Stimulated activated effector memory CD8-positive, alpha-beta T cell treated with anti-CD3 and anti-CD28 coated beads, Interleukin-12 subunit alpha, Interleukin-12 subunit beta, amount 100 ng/mL, for 72 hours (primary cell): ENCODE results near the gene HMCN2.

ENCODE experiments used
- ATAC-seq: fragments of 150-1000 bp; cut with Tn5 transposase; 2 replicates; pipeline ENCODE4 v1.10.0; 2021
- DNase-seq, 2 donors: peaks; one replicate each; pipeline ENCODE4 v3.0.0; 2021 to 2022; ENCODE audit warnings: low spot score in 2 of 2
- H3K27ac Mint-ChIP-seq: one replicate; pipeline ENCODE4 v1.8.0; 2022; ENCODE audit warnings: mild to moderate bottlenecking, mixed read lengths
- H3K36me3 Mint-ChIP-seq: one replicate; pipeline ENCODE4 v1.8.0; 2022; ENCODE audit warnings: mild to moderate bottlenecking, mixed read lengths
- H3K4me1 Mint-ChIP-seq: one replicate; pipeline ENCODE4 v1.8.0; 2022; ENCODE audit warnings: mixed read lengths
- H3K4me3 Mint-ChIP-seq: one replicate; pipeline ENCODE4 v1.8.0; 2022; ENCODE audit warnings: mild to moderate bottlenecking, mixed read lengths
- H3K9me3 Mint-ChIP-seq: one replicate; pipeline ENCODE4 v1.8.0; 2022; ENCODE audit warnings: mixed read lengths

Gene HMCN2

GRCh38 chr9:130316430-130316829 is 50.9 kb downstream of the HMCN2 start:
- no peaks in the 10 kb centered on the region for H3K9me3 Mint-ChIP-seq
- ATAC-seq (no peak), DNase-seq (no peak)
- no peak overlapping the region for H3K4me3 Mint-ChIP-seq
- no peak overlapping the region for H3K27ac Mint-ChIP-seq
- H3K36me3 Mint-ChIP-seq, result no peaks in the 10 kb centered on the region
- H3K4me1 Mint-ChIP-seq, result peaks cover 7% of the 10 kb centered on the region

GRCh38 chr9:130319300-130319699 is 53.7 kb downstream of the HMCN2 start:
- DNase-seq, result no peak
- H3K36me3 Mint-ChIP-seq, result no peaks in the 10 kb centered on the region
- ATAC-seq, result no peak
- H3K4me3 Mint-ChIP-seq, result no peak overlapping the region
- H3K9me3 Mint-ChIP-seq, result no peaks in the 10 kb centered on the region
- H3K4me1 Mint-ChIP-seq, result peaks cover 7% of the 10 kb centered on the region
- no peak overlapping the region for H3K27ac Mint-ChIP-seq

GRCh38 chr9:130319944-130320712 is 54.6 kb downstream of the HMCN2 start:
- no peak overlapping the region for H3K4me3 Mint-ChIP-seq
- no peak for DNase-seq
- no peak overlapping the region for H3K27ac Mint-ChIP-seq
- no peak for ATAC-seq
- no peaks in the 10 kb centered on the region for H3K36me3 Mint-ChIP-seq
- peaks cover 7% of the 10 kb centered on the region for H3K4me1 Mint-ChIP-seq
- no peaks in the 10 kb centered on the region for H3K9me3 Mint-ChIP-seq

- Mint-ChIP-seq H3K4me3 (no peak overlapping the region), H3K36me3 (no peaks in the 10 kb centered on the region), H3K4me1 (peaks cover 3% of the 10 kb centered on the region), H3K9me3 (no peaks in the 10 kb centered on the region), H3K27ac (no peak overlapping the region)
- DNase-seq (no peak), ATAC-seq (no peak)
Measured at GRCh38 chr9:130320723-130321481, 55.3 kb downstream of the HMCN2 start.

- H3K27ac Mint-ChIP-seq, result no peak overlapping the region
Measured at GRCh38 chr9:130321539-130321938, 56.0 kb downstream of the HMCN2 start.

GRCh38 chr9:130323051-130323745 is 57.6 kb downstream of the HMCN2 start:
- no peak overlapping the region for H3K4me3 Mint-ChIP-seq
- ATAC-seq, result no peak
- no peaks in the 10 kb centered on the region for H3K9me3 Mint-ChIP-seq
- no peaks in the 10 kb centered on the region for H3K36me3 Mint-ChIP-seq
- DNase-seq, result no peak
- no peak overlapping the region for H3K27ac Mint-ChIP-seq
- H3K4me1 Mint-ChIP-seq, result no peaks in the 10 kb centered on the region

More at GRCh38 chr9:130321539-130321938, 56.0 kb downstream of the HMCN2 start:
- ATAC-seq (no peak), DNase-seq (no peak)
- no peak overlapping the region for H3K4me3 Mint-ChIP-seq
- H3K4me1 Mint-ChIP-seq, result no peaks in the 10 kb centered on the region
- no peaks in the 10 kb centered on the region for H3K36me3 Mint-ChIP-seq
- H3K9me3 Mint-ChIP-seq, result no peaks in the 10 kb centered on the region

- no peaks in the 10 kb centered on the region for H3K9me3 Mint-ChIP-seq
- no peak for ATAC-seq
- no peaks in the 10 kb centered on the region for H3K4me1 Mint-ChIP-seq
- no peak overlapping the region for H3K4me3 Mint-ChIP-seq
- H3K27ac Mint-ChIP-seq, result no peak overlapping the region
- H3K36me3 Mint-ChIP-seq, result no peaks in the 10 kb centered on the region
- no peak for DNase-seq
Measured at GRCh38 chr9:130325921-130326320, 60.4 kb downstream of the HMCN2 start.

GRCh38 chr9:130327070-130327780 is 61.7 kb downstream of the HMCN2 start:
- ATAC-seq, result peak; percentile 50
- Mint-ChIP-seq H3K27ac (no peak overlapping the region), H3K9me3 (no peaks in the 10 kb centered on the region), H3K36me3 (no peaks in the 10 kb centered on the region), H3K4me1 (no peaks in the 10 kb centered on the region), H3K4me3 (no peak overlapping the region)
- DNase-seq, result no peak

GRCh38 chr9:130327781-130328348 is 62.3 kb downstream of the HMCN2 start:
- no peaks in the 10 kb centered on the region for H3K36me3 Mint-ChIP-seq
- no peak overlapping the region for H3K27ac Mint-ChIP-seq
- no peak for DNase-seq
- no peaks in the 10 kb centered on the region for H3K4me1 Mint-ChIP-seq
- no peak for ATAC-seq
- H3K9me3 Mint-ChIP-seq, result no peaks in the 10 kb centered on the region
- H3K4me3 Mint-ChIP-seq, result no peak overlapping the region

- DNase-seq, result no peak
- H3K4me3 Mint-ChIP-seq, result no peak overlapping the region
- H3K27ac Mint-ChIP-seq, result no peak overlapping the region
- no peaks in the 10 kb centered on the region for H3K9me3 Mint-ChIP-seq
- no peaks in the 10 kb centered on the region for H3K4me1 Mint-ChIP-seq
- no peak for ATAC-seq
- H3K36me3 Mint-ChIP-seq, result no peaks in the 10 kb centered on the region
Measured at GRCh38 chr9:130328349-130328801, 62.8 kb downstream of the HMCN2 start.

GRCh38 chr9:130329061-130329460 is 63.5 kb downstream of the HMCN2 start:
- ATAC-seq (no peak), DNase-seq (no peak)
- Mint-ChIP-seq H3K27ac (no peak overlapping the region), H3K4me1 (no peaks in the 10 kb centered on the region), H3K9me3 (no peaks in the 10 kb centered on the region), H3K4me3 (no peak overlapping the region), H3K36me3 (no peaks in the 10 kb centered on the region)

GRCh38 chr9:130330202-130330862 is 64.8 kb downstream of the HMCN2 start:
- Mint-ChIP-seq H3K4me3 (no peak overlapping the region), H3K4me1 (no peaks in the 10 kb centered on the region)
- DNase-seq, result no peak

GRCh38 chr9:130331061-130331460 is 65.5 kb downstream of the HMCN2 start:
- Mint-ChIP-seq H3K9me3 (no peaks in the 10 kb centered on the region), H3K27ac (no peak overlapping the region), H3K36me3 (no peaks in the 10 kb centered on the region), H3K4me3 (no peak overlapping the region), H3K4me1 (no peaks in the 10 kb centered on the region)
- ATAC-seq, result no peak
- no peak for DNase-seq

More at GRCh38 chr9:130330202-130330862, 64.8 kb downstream of the HMCN2 start:
- Mint-ChIP-seq H3K9me3 (no peaks in the 10 kb centered on the region), H3K27ac (no peak overlapping the region), H3K36me3 (no peaks in the 10 kb centered on the region)
- ATAC-seq, result no peak

- ATAC-seq, result no peak
- no peaks in the 10 kb centered on the region for H3K9me3 Mint-ChIP-seq
- no peaks in the 10 kb centered on the region for H3K36me3 Mint-ChIP-seq
- no peak overlapping the region for H3K4me3 Mint-ChIP-seq
- no peak overlapping the region for H3K27ac Mint-ChIP-seq
- no peak for DNase-seq
- H3K4me1 Mint-ChIP-seq, result no peaks in the 10 kb centered on the region
Measured at GRCh38 chr9:130331573-130331972, 66.0 kb downstream of the HMCN2 start.
